Cardiac fibroblast (primary cell): Measurements from ENCODE around the gene TAF3.

ENCODE experiments used
- DNase-seq, 2 donors: peaks; one replicate each; pipeline versions ENCODE4 v3.0.0 to v3.0.0-alpha.2; 2010; ENCODE audit warnings: low read depth in 2 of 2
- H3K4me3 ChIP-seq, 2 donors: replicated peaks in 1 of 2; 1 replicate in 1 of 2; 2 replicates in 1 of 2; pipeline ENCODE4 v1.5.1; 2011; ENCODE audit warnings: low read depth in 2 of 2, low read length in 2 of 2, mild to moderate bottlenecking in 2 of 2, moderate library complexity in 1 of 2
- TF ChIP-seq, protein P1 (sequence below): IDR thresholded peaks from one replicate; pipeline ENCODE4 v1.5.1; 2011; ENCODE audit warnings: low read depth, mild to moderate bottlenecking, low read length, inconsistent platforms

The TAF3 gene

DNA sequence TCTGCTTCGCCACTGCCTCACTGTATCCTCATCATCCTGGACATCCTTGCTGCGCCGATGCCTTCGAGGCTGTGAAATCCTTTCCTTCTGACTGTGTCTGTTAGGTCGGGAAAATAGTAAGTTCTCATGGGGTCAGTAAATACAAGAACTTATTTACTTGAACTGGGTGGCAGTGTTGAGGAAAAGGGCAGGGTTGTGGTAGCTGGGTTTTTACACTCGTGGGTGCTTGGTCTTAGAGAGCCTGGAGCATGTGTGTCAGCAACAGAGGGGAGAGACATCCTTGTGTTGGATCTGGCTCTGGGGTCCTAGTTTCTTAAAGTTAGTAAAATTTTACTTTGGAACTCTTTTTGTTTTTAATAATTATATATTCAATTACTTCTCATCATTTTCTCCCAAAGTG lies 123.3 kb downstream of the TAF3 start:
- TF ChIP-seq, protein P1, sequence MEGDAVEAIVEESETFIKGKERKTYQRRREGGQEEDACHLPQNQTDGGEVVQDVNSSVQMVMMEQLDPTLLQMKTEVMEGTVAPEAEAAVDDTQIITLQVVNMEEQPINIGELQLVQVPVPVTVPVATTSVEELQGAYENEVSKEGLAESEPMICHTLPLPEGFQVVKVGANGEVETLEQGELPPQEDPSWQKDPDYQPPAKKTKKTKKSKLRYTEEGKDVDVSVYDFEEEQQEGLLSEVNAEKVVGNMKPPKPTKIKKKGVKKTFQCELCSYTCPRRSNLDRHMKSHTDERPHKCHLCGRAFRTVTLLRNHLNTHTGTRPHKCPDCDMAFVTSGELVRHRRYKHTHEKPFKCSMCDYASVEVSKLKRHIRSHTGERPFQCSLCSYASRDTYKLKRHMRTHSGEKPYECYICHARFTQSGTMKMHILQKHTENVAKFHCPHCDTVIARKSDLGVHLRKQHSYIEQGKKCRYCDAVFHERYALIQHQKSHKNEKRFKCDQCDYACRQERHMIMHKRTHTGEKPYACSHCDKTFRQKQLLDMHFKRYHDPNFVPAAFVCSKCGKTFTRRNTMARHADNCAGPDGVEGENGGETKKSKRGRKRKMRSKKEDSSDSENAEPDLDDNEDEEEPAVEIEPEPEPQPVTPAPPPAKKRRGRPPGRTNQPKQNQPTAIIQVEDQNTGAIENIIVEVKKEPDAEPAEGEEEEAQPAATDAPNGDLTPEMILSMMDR = no peak
- DNase-seq = no peak

DNA sequence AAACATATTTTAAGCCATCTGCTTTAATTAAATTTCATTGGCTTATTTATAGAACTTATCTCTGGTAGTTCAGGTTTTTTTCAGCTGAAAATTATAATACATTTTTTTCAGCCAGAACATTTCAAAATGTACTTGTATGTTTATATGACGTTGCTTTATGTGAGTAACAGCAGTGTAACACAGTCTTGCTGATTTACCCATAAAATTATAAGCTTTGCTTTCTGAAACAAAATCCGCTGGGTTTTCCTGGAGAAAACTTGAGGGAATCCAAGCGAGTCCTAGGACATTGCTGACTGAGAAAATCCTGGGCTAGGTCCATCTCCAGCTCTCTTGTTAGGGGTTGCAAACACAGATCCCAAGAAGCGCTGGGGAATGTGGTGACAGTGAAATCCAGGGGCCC lies 124.0 kb downstream of the TAF3 start:
- TF ChIP-seq, protein P1 = no peak
- no peak for DNase-seq
- H3K4me3 ChIP-seq = no peak overlapping the region

More for the DNA sequence above, 123.3 kb downstream of the TAF3 start:
- no peak overlapping the region for H3K4me3 ChIP-seq

DNA sequence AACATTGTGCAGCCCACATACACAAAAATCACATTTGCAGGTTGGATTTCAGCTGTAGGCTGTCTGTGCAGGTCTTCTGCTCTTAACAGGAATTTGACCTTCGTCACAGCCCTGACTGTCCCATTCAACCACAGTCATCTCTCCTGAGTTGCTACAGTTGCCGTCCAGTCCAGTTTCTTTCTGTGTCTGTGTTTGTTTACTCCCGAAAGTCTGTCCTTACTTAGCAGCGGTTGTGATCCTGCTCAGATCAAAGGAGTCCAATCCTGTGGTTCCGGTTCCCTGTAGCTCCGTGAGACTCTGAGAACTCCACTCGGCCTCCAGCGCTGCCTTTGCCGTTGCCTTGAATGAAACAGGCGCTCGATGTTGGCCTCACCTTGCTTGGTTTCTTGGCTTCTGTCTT lies 124.6 kb downstream of the TAF3 start:
- TF ChIP-seq, protein P1 = no peak
- no peak overlapping the region for H3K4me3 ChIP-seq
- DNase-seq = no peak

DNA sequence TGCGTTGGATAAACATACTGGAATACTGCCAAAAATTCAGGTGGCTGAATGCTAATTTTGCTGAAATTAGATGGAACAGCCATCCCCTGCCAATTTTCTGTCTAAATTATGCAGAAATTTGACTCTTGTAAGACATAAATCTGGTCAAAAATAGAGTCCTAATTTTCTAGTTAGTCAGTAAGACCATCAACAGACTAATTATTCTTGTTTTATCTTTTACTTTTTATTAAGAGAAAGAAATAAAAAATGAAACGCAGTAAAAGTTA lies 125.8 kb downstream of the TAF3 start:
- TF ChIP-seq, protein P1 = no peak
- no peak overlapping the region for H3K4me3 ChIP-seq
- no peak for DNase-seq

DNA sequence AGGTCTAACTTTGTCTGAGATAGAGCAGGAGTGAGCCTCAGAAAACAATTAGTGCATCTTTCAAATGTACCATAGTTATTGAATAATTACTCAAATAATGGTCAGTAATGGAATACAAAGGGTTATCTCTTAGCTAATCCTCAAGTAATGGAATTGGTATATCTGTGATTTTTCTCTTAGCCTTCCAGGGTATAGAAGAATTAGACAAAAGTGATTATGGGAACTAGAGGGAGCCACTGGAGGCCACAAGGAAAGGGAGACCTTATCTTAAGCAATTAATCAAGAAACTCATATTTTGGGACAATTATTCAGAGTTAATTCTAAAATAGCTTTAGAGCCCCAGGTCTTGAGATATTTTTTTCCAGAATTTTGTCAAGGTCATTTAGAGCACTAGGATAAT lies 126.2 kb downstream of the TAF3 start:
- TF ChIP-seq, protein P1 = no peak
- no peak overlapping the region for H3K4me3 ChIP-seq
- no peak for DNase-seq

DNA sequence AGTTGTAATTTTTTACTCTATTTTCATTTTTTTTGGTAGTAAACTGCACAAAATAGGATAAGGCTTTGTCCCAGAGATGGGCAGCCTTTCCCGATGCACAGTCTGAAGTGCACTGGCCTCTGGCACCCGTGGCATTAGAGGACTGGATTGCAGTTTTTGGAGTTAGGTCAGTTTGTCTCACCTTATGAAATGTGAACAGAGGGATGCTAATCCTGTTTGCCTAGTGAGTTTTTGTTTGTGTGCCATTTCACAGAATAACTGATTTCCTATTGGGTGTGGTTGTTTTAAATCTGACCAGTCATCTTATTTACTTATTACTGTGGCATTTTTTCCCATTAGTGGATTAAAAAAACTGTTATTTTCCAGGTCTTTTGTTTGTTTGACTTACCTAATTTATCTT lies 126.7 kb downstream of the TAF3 start:
- DNase-seq = peak in 1 of 2 donors; percentile 26
- H3K4me3 ChIP-seq = no peak overlapping the region
- TF ChIP-seq, protein P1 = no peak

DNA sequence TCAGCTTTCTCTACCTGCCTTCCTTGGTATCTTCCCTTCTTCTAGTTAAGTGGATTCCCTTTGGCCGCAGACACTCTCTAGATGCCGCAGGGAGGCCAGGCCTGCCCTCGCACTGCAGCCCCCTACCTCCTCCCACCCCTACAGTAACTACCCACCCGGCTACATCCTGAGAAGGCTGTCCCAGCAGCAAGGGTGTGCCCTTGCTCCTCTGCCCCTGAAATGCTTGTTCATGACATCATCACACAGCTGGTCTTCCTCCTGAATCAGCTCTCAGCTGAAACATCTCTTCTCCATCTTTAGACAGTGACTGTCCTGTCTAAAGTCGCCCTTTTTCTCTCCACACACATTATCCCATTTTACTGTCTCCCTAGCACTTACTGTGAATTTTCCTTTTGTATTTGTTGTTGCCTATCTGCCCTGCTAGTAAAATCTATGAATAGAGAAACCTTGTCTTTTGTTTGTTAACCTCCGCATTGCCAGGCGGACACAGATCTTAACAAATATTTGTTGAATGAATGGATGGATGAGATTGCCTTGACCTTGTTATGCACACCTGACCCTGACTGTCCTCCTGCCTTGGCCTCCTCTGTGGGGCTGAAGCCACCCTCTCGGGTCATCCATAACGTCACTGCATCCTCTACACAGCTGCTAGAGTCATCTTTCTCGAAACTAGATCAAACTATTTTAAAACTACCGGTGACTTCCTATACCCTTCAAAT lies 127.3 kb downstream of the TAF3 start:
- TF ChIP-seq, protein P1 = no peak
- DNase-seq = peak in 1 of 2 donors; percentile 67
- H3K4me3 ChIP-seq = no peak overlapping the region
